WTC11 (cell line): ENCODE results near the gene SYNDIG1. TPM values are rescaled to one million over a fixed set of nuclear protein-coding genes. Genes with fewer than 3 reads are reported as not detected.

ENCODE experiments used
- ATAC-seq: fragments of 200-7000 bp; cut with Tn5 transposase; 2 replicates; pipeline ENCODE4 v1.10.0; 2021; ENCODE audit warnings: mild to moderate bottlenecking, moderate library complexity
- CTCF ChIA-PET: fragments of 300-600 bp; sonication (Branson Sonifier 250); formaldehyde crosslinking; loops from one replicate; lab custom pipeline; 2021; ENCODE audit warnings: antibody characterized with exemption; lab: Charles Lee
- POLR2A ChIA-PET: fragments of 350-600 bp; sonication (Branson Sonifier 250); formaldehyde crosslinking; loops from one replicate; lab custom pipeline; 2021; ENCODE audit warnings: antibody characterized with exemption; lab: Charles Lee
- DNase-seq: peaks from one replicate; pipeline ENCODE4 v3.0.0; 2021; ENCODE audit warnings: low spot score
- H3K27ac Mint-ChIP-seq: 2 replicates; pipeline ENCODE4 v1.8.0; 2021; ENCODE audit warnings: mixed read lengths
- H3K27me3 Mint-ChIP-seq: 2 replicates; pipeline ENCODE4 v1.8.0; 2021; ENCODE audit warnings: low read depth, mild to moderate bottlenecking, moderate library complexity, mixed read lengths
- H3K36me3 Mint-ChIP-seq: 2 replicates; pipeline ENCODE4 v1.8.0; 2021; ENCODE audit warnings: mixed read lengths
- H3K4me1 Mint-ChIP-seq: 2 replicates; pipeline ENCODE4 v1.8.0; 2022; ENCODE audit warnings: mixed read lengths
- H3K4me3 Mint-ChIP-seq: 2 replicates; pipeline ENCODE4 v1.8.0; 2021; ENCODE audit warnings: mild to moderate bottlenecking, moderate library complexity, mixed read lengths
- H3K9me3 Mint-ChIP-seq: 2 replicates; pipeline ENCODE4 v1.8.0; 2021; ENCODE audit warnings: mixed read lengths
- FOXP1 ChIP-seq: sonication (generic); formaldehyde crosslinking; IDR thresholded peaks from 2 replicates; pipeline ENCODE4 v1.8.0; 2022; ENCODE audit warnings: missing genetic modification reagents, mild to moderate bottlenecking, moderate library complexity, borderline replicate concordance
- KAT7 ChIP-seq: sonication (generic); formaldehyde crosslinking; IDR thresholded peaks from 2 replicates; pipeline ENCODE4 v1.8.1; 2023; ENCODE audit warnings: missing genetic modification reagents, mild to moderate bottlenecking, borderline replicate concordance
- NFATC4 ChIP-seq: fragments of 250-450 bp; sonication (Bioruptor Pico); IDR thresholded peaks from 2 replicates; pipeline ENCODE4 v1.9.0; 2021; ENCODE audit warnings: mild to moderate bottlenecking
- NFYB ChIP-seq: sonication (generic); formaldehyde crosslinking; conservative IDR thresholded peaks from 2 replicates; pipeline ENCODE4 v1.8.0; 2022; ENCODE audit warnings: low read depth, missing genetic modification reagents
- TCF7 ChIP-seq: sonication (generic); formaldehyde crosslinking; IDR thresholded peaks from 2 replicates; pipeline ENCODE4 v1.8.0; 2022; ENCODE audit warnings: mild to moderate bottlenecking, low read depth, missing genetic modification reagents, moderate library complexity
- TP53 ChIP-seq: sonication (generic); formaldehyde crosslinking; IDR thresholded peaks from 2 replicates; pipeline ENCODE4 v1.8.1; 2023; ENCODE audit warnings: mild to moderate bottlenecking, missing genetic modification reagents
- ZNF219 ChIP-seq: sonication (generic); formaldehyde crosslinking; IDR thresholded peaks from 2 replicates; pipeline ENCODE4 v1.8.0; 2023; ENCODE audit warnings: missing genetic modification reagents, mild to moderate bottlenecking, borderline replicate concordance
- ZNF232 ChIP-seq: sonication (generic); formaldehyde crosslinking; IDR thresholded peaks from 2 replicates; pipeline ENCODE4 v1.8.0; 2022; ENCODE audit warnings: mild to moderate bottlenecking, missing genetic modification reagents
- ZNF423 ChIP-seq: fragments of 250-450 bp; sonication (Bioruptor Pico); IDR thresholded peaks from 2 replicates; pipeline ENCODE4 v2.1.2; 2022; ENCODE audit warnings: mild to moderate bottlenecking, moderate library complexity
- total RNA-seq: library from RNA; stranded (reverse); gene quantifications from 3 replicates; pipeline ENCODE4 v1.2.3, GENCODE V29; 2021
- TF ChIP-seq, protein P1 (sequence below): sonication (generic); formaldehyde crosslinking; IDR thresholded peaks from 2 replicates; pipeline ENCODE4 v1.8.1; 2022; ENCODE audit warnings: missing genetic modification reagents, borderline replicate concordance
- TF ChIP-seq, protein P2 (sequence below): sonication (generic); formaldehyde crosslinking; IDR thresholded peaks from 2 replicates; pipeline ENCODE4 v1.8.1; 2022; ENCODE audit warnings: low read depth, missing genetic modification reagents, borderline replicate concordance

The SYNDIG1 gene
- total RNA-seq, 1 experiment from 2014 or later = 6.4 TPM

DNA sequence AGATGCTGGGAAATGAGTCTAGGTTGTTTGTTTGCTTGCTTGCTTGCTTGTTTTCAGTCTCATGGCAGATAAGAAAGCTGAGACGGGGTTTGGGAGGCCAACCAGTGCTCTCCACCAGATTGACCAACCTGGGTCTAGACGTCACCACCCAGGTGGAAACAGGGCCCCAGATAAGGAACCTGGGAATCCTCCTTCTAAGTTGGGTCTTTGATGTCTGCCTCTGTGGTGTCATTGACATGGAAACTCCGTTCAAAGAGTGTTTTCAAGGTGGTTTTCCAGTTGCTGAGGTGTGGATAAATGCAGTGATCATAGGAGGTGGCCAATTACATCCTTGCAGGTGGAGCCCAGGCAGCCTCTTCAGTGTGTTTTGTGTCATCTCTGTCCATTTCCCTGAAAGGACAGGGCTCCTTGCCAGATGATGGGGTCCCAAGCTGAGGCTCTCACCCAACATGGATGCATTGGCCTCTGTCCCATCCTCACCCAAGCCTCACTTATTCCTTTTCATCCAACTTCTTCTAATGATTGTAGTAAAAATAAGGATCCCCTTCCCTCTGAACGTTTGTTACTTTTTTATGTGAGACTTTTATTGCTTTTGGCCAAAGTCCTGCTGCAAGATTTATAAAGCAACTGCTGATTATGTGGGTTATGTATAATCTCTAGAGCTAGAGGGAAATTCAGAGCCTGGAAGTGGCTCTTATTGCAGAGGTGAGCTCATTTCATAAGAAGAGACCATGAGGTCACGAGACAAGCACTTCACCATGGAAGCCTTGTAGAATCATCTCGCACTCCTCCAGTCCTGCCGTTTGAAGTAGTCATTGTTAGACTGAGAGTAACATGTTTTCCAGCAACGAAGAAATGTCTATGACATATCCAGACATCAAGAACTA is 32.0 kb upstream of the SYNDIG1 start (continued):
- TF ChIP-seq, protein P1, sequence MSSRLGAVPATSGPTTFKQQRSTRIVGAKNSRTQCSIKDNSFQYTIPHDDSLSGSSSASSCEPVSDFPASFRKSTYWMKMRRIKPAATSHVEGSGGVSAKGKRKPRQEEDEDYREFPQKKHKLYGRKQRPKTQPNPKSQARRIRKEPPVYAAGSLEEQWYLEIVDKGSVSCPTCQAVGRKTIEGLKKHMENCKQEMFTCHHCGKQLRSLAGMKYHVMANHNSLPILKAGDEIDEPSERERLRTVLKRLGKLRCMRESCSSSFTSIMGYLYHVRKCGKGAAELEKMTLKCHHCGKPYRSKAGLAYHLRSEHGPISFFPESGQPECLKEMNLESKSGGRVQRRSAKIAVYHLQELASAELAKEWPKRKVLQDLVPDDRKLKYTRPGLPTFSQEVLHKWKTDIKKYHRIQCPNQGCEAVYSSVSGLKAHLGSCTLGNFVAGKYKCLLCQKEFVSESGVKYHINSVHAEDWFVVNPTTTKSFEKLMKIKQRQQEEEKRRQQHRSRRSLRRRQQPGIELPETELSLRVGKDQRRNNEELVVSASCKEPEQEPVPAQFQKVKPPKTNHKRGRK = no peak
- TF ChIP-seq, all 79 proteins: peak for 0

DNA sequence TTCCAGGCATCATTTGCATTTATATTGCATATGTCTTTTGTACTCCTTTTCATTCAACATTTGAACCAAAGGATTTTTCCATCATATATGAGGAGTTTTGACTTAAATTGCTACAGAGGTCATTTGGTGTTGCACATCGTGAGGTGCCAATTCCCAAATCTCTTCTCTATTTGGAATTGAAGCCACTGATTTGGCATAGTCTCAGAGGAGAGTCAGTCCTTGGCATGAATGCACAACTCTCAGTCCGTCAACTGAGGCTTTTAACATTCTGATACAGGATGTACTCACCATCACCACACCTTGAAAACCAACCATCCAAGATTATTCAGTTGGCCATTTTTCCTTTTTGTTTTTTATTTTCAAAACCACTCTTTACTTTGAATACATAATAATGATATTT is 31.1 kb upstream of the SYNDIG1 start:
- ChIA-PET CTCF (no interaction called here), POLR2A (no interaction called here)
- Mint-ChIP-seq H3K36me3 (no peaks in the 10 kb centered on the region), H3K27ac (no peak overlapping the region), H3K4me1 (peaks cover 21% of the 10 kb centered on the region), H3K27me3 (no peaks in the 10 kb centered on the region; the same call in 1 of the 2 replicates), H3K4me3 (no peak overlapping the region), H3K9me3 (no peaks in the 10 kb centered on the region)
- no peak for TF ChIP-seq TCF7 (CRISPR knock-in tag)
- no peak for TF ChIP-seq ZNF219 (CRISPR knock-in tag)
- DNase-seq = no peak
- ATAC-seq = no peak

DNA sequence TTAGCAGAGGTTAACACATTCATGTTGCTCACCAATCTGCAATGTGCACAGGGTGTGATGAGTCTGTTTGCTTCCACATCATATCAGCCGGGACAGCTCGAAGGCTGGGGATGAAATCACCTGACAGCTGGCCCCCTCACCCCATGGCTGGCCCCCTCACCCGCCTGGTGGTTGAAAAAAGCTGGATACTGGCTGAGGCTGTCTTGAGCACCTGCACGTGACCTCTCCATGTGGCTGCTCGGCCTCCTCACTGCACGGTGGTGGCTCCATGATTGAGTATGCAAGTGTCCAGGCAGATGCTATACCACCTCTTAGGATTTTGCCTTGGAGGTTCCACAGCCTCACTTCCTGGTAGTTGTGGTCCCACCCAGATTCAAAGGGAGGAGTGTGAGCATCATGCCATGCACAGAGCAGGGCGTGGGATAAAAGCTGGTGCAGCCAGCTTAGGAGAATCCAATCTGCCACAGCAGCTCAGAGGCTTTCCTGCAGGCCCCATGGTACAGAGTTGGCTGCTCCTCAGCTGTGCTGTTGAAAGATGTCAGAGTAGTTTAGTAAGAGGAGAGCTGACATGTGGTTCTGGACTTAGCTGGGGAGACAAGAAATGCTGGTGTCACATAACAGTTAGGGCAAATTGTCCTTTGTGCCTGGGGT is 29.6 kb upstream of the SYNDIG1 start:
- ATAC-seq = no peak
- Mint-ChIP-seq H3K27ac (no peak overlapping the region), H3K27me3 (no peaks in the 10 kb centered on the region; the same call in 1 of the 2 replicates), H3K4me1 (peaks cover 36% of the 10 kb centered on the region), H3K4me3 (no peak overlapping the region), H3K9me3 (no peaks in the 10 kb centered on the region), H3K36me3 (no peaks in the 10 kb centered on the region)
- no peak for DNase-seq
- ChIA-PET CTCF (no interaction called here), POLR2A (no interaction called here)
- TF ChIP-seq TCF7 (CRISPR knock-in tag) (no peak), NFYB (CRISPR knock-in tag) (no peak), ZNF232 (no peak), KAT7 (CRISPR knock-in tag) (no peak)

DNA sequence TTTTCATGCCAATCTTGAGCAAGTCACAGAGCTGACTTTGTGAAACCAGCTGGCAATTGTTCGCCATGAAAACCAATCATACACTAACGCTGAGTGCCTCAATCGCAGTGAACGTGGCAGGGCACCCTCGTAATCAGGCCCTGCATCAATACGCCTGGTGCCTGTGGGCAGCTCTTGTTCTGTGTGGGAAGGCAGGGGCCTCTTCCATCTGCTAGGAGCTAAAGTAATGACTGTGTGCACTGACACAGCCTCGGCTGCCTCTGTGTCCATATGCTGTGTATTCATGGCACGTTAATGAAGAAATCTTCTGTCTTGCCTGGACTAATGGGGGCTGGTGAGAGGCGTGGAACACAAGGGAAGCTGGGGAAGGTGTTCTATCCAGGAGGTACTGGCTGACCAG is 27.8 kb upstream of the SYNDIG1 start:
- ChIA-PET CTCF (no interaction called here), POLR2A (no interaction called here)
- Mint-ChIP-seq H3K36me3 (no peaks in the 10 kb centered on the region), H3K4me3 (no peak overlapping the region), H3K4me1 (peaks cover 48% of the 10 kb centered on the region), H3K27me3 (no peaks in the 10 kb centered on the region; the same call in none of the 2 replicates), H3K9me3 (no peaks in the 10 kb centered on the region), H3K27ac (no peak overlapping the region; the same call in 1 of the 2 replicates)
- DNase-seq = no peak
- no peak for TF ChIP-seq ZNF219 (CRISPR knock-in tag)
- no peak for TF ChIP-seq FOXP1 (CRISPR knock-in tag)
- ATAC-seq = no peak

DNA sequence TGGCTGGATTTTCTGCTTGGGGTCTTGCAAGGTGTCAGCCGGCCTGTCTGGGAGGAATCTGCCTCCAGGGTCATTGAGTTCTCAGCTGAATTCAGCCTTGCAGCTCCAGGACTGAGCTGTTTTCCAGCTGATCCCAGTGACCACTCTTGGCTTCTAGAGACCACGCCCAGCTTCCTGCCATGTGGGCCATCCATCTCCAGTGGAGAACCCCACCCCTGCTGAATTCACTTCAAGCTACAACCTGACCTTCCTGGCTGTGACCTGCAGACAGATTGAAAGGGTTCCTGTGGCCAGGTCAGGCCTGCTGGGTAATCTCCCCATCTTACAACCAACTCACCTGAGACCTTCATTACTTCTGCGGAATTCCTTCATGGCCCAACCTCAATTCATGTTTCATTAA is 26.5 kb upstream of the SYNDIG1 start:
- H3K27me3 Mint-ChIP-seq = peaks cover 4% of the 10 kb centered on the region
- H3K4me1 Mint-ChIP-seq = peaks cover 59% of the 10 kb centered on the region
- POLR2A ChIA-PET = no interaction called here
- TF ChIP-seq TP53 (CRISPR knock-in tag) = 0 out of 2 replicates have a peak, but pooled peaks have one; percentile 6
- no peak for TF ChIP-seq NFATC4 (CRISPR knock-in tag)
- H3K27ac Mint-ChIP-seq = peak overlapping the region; percentile 87
- ATAC-seq (peak; percentile 3), DNase-seq (no peak)
- no peaks in the 10 kb centered on the region for H3K36me3 Mint-ChIP-seq
- CTCF ChIA-PET = interaction anchor here (0.9 to 1.0 kb wide), 2 partner anchors 22 to 234 kb away, joined by 3 read pairs; no protein-coding TSS in a partner anchor
- H3K9me3 Mint-ChIP-seq = no peaks in the 10 kb centered on the region
- no peak overlapping the region for H3K4me3 Mint-ChIP-seq

DNA sequence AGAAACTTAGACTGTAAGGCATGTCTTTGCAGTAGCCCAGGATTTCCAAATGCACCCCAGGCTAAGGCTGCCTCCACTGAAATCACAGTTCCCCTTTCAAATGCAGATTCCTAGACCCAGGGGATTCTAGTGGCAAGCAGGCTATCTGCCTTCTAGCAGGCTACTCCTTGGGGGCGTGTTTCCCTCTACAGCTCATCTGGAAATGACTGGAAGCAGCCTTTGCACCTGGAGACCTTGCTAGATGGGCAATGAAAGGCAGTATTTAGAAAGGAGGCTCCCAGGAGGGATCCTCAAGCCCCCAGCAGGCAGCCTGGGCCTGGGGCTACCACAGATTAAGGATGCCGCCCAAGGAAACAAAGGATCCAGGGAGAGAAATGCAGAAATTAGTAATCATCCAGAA is 26.0 kb upstream of the SYNDIG1 start:
- Mint-ChIP-seq H3K27ac (peak overlapping the region; percentile 87), H3K27me3 (peaks cover 5% of the 10 kb centered on the region), H3K4me1 (peaks cover 62% of the 10 kb centered on the region), H3K9me3 (no peaks in the 10 kb centered on the region), H3K4me3 (0 out of 2 replicates have a peak overlapping the region, but pooled peaks have one; percentile 8), H3K36me3 (no peaks in the 10 kb centered on the region)
- DNase-seq = peak; percentile 63
- ATAC-seq = peak; percentile 88
- TF ChIP-seq, protein P2, sequence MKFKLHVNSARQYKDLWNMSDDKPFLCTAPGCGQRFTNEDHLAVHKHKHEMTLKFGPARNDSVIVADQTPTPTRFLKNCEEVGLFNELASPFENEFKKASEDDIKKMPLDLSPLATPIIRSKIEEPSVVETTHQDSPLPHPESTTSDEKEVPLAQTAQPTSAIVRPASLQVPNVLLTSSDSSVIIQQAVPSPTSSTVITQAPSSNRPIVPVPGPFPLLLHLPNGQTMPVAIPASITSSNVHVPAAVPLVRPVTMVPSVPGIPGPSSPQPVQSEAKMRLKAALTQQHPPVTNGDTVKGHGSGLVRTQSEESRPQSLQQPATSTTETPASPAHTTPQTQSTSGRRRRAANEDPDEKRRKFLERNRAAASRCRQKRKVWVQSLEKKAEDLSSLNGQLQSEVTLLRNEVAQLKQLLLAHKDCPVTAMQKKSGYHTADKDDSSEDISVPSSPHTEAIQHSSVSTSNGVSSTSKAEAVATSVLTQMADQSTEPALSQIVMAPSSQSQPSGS (CRISPR knock-in tag) = no peak
- TF ChIP-seq ZNF232 (0 out of 2 replicates have a peak, but pooled peaks have one; percentile 27), ZNF423 (CRISPR knock-in tag) (peak; percentile 92)
- TF ChIP-seq, all 79 proteins: peak for 2
- POLR2A ChIA-PET = interaction anchor here (0.5 kb wide), 1 partner anchor 90 kb away, joined by 3 read pairs; no protein-coding TSS in a partner anchor
- CTCF ChIA-PET = interaction anchor here (0.9 to 1.0 kb wide), 2 partner anchors 21 to 234 kb away, joined by 3 read pairs; no protein-coding TSS in a partner anchor
